GM12892 (cell line): Measurements from ENCODE around the gene ARID1B.

Experiments used
- DNase-seq: peaks from one replicate; pipeline ENCODE4 v3.0.0; 2011; ENCODE audit not compliant: insufficient read length
- FAIRE-seq: peaks from 2 replicates; lab custom pipeline; 2011; peaks lifted over from hg19 to GRCh38; lab: Jason Lieb, UNC
- POLR2A ChIP-seq: IDR thresholded peaks from 2 replicates; pipeline ENCODE4 v1.6.1; 2011; ENCODE audit warnings: low read depth, low read length, control low read depth
- POLR2AphosphoS5 ChIP-seq: IDR thresholded peaks from 2 replicates; pipeline ENCODE4 v1.6.1; 2011; ENCODE audit warnings: low read depth, low read length, control low read depth
- TAF1 ChIP-seq: IDR thresholded peaks from 2 replicates; pipeline ENCODE4 v1.6.1; 2011; ENCODE audit warnings: low read depth, mild to moderate bottlenecking, control low read depth, low read length, borderline replicate concordance

Gene ARID1B

GRCh38 chr6:156816505-156816904 is 39.3 kb downstream of the ARID1B start:
- TF ChIP-seq POLR2AphosphoS5 (0 out of 2 replicates have a peak, but pooled peaks have one; percentile 48), TAF1 (no peak)
- no peak for DNase-seq
- peak; percentile 51 for FAIRE-seq

DNA sequence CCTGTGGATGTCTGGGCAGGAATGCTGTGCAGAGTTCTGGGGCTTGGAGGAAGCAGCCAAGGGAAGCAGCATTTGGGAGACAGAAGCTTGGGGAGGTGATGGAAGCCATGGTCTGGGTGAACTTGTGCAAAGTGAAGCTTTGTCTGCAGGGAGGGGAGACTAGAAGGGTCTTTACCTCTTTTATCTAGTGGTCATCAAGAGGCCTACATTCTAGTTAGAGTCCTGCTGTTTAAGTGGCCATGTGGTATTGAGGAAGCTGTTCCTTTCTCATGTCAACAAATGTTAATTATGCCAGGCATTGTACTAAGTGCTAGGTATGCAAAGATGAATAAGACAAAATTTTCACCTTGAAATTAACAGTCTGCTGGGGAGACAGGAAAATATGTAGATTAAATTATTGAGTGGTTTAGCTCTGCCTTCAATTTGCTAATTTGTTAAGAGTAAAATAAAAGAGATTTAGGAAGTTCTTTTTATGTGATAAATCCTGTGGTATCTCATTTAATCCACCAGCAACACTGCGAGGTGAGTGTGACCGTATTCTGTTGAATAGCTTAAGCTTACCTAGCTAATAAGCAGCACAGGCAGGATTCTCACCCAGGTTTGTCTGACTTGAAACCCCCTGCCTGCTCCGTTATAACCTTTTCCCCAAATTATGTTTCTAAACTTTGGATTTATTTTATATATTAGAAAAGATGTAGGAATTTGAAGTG is 43.1 kb downstream of the ARID1B start:
- no peak for TF ChIP-seq POLR2AphosphoS5
- TF ChIP-seq TAF1, result no peak
- TF ChIP-seq POLR2A, result no peak
- FAIRE-seq, result no peak
- no peak for DNase-seq

DNA sequence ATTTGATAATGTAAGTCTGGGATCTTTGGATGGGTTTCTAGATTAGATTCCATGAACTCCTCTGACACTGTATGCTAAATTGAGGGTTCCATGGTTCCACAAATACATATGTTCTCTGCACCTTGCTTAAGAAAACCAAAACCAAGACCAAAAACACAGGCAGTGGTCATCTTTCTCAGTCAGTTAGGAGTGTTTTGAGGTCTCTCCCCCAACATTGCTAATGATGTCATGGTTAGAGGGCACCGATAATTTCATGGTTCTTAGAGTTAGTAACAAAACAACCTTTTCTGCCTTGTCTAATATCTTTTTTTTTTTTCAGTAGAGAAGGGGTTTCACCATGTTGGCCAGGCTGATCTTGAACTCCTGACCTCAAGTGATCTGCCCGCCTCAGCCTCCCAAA is 44.5 kb downstream of the ARID1B start:
- DNase-seq, result no peak
- TF ChIP-seq TAF1 (no peak), POLR2A (no peak), POLR2AphosphoS5 (no peak)
- no peak for FAIRE-seq

DNA sequence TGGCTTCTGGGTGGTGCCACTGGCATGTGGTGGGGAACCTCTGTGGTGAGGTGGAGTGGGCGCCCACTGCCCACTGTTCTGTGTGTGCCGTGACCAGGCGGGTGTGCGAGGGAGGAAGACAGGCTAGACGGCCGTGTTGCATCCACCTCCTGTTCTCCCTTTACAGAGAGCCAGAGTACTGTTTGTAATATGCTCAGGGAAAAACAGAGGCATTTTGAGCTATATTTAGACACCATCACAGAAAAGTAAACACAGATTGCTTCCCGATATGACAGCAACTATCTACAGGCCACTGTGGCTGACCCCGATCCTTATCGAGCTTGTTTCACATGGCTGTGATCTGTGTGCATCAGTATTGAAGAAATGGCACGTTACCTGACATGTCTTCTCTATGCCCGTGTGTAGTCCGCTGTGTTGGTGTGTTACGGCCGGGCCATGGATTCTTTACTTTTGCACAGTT is 45.6 kb downstream of the ARID1B start:
- TF ChIP-seq TAF1 (no peak), POLR2A (no peak), POLR2AphosphoS5 (no peak)
- FAIRE-seq (no peak), DNase-seq (no peak)

- FAIRE-seq, result no peak
- no peak for TF ChIP-seq TAF1
- TF ChIP-seq POLR2AphosphoS5, result no peak
- no peak for TF ChIP-seq POLR2A
- no peak for DNase-seq
Observed at GRCh38 chr6:156824142-156824541, 47.0 kb downstream of the ARID1B start.

- no peak for FAIRE-seq
- no peak for TF ChIP-seq TAF1
- TF ChIP-seq POLR2AphosphoS5, result no peak
- TF ChIP-seq POLR2A, result no peak
- DNase-seq, result no peak
Observed at GRCh38 chr6:156825475-156825874, 48.3 kb downstream of the ARID1B start.

DNA sequence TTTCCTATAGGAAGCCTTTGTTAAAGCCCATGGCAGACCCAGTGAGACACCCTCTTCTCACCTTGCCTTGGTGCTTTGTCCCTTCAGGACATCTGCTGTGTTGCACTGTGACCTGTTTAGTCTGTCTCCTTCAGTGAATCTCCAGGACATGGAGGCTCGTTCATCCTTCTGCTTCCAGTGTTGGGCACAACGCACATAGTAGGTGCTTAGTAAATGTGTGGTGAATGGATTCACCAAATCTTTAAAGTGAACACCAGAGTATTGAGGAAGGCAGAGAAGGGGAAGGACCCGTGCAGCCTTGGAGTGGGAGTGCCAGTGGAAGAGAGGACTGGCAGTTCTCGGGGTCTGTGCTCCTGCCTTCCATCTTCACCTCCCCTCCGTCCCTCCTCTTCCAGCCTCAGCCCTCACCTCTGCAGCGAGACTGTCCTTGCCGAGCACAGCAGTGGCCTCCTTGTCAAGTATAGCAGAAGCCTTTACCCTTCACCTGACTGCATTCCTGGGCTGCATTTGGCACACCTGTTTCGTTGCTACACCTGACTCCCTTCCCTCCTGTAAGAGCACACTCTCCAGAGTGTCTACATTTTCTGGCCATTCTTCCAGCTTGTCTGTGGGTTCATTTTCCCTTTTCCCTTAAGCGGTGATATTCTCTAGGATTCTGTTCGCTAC is 49.2 kb downstream of the ARID1B start:
- no peak for TF ChIP-seq POLR2A
- 0 out of 2 replicates have a peak, but pooled peaks have one; percentile 19 for TF ChIP-seq POLR2AphosphoS5
- DNase-seq (no peak), FAIRE-seq (no peak)

GRCh38 chr6:156827382-156827781 is 50.2 kb downstream of the ARID1B start:
- TF ChIP-seq POLR2A (no peak), POLR2AphosphoS5 (no peak), TAF1 (no peak)
- FAIRE-seq, result no peak
- no peak for DNase-seq

- no peak for DNase-seq
- no peak for FAIRE-seq
- TF ChIP-seq POLR2AphosphoS5 (no peak), POLR2A (no peak), TAF1 (no peak)
Observed at GRCh38 chr6:156828280-156828703, 51.1 kb downstream of the ARID1B start.

DNA sequence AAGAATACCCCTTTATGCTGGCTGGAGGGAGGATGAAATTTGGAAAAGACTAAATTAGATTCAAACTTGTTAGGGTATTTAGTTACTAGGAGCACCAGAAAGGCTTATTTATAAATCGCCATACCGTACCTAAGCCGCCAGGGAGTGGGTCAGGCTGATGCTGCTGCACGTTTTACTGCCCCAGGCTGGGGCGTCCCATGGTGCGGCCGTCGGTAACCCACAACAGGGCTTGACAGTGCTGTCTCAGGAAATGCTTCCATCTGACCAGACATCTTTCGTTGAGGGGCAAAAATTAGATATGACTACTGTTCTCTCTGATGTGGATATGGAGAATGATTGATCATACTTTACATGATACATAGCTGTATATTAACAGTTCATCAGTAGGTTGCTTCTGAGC is 52.9 kb downstream of the ARID1B start:
- FAIRE-seq (no peak), DNase-seq (no peak)
- TF ChIP-seq POLR2AphosphoS5 (no peak), TAF1 (no peak), POLR2A (no peak)

DNA sequence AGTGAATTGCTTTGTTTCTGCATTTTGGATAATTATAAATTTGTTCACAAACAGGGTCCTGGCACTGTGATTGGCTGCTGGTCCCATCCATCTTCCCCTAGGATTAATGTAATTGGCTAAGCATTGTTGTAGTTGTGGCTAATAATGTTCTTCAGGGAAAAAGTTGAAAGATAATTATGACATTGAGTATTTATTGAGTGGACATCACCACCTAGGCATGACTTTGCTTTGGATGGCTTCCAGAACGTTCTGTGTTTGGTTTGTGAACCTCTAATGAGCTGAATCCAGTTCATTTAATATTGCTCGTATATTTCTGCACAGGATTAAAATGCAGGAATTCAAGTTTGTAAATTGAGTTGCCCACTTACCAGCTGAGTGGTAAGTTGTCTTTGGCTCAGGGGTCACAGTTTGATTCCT is 55.1 kb downstream of the ARID1B start:
- DNase-seq (no peak), FAIRE-seq (no peak)

DNA sequence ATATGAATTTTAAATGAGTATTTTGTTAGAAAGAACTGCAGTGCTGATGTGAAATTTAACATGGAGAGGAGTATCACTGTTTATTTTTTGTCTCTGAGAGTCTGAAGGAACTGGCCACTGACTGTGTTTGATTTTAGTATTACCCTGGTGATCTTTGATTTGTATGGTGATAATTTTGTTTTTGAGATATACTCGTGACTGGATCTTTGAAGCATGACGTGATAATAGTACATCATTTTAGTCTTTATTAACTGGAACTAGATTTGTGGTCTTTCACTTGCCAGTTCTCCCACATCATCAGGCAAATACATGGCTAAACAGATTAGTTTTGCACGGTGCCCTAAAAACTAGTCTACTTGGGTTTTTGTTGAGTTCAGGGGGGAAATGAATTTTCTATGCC is 55.5 kb downstream of the ARID1B start:
- DNase-seq, result no peak
- FAIRE-seq, result no peak
- TF ChIP-seq TAF1, result no peak
- no peak for TF ChIP-seq POLR2A
- no peak for TF ChIP-seq POLR2AphosphoS5

More for the DNA sequence above, 55.1 kb downstream of the ARID1B start:
- TF ChIP-seq POLR2AphosphoS5 (no peak), POLR2A (no peak)
